GM21717 (cell line): ENCODE results near the gene TMEM60.
A peak's percentile ranks its signal among the peaks of the same experiment; 100 is the strongest.

Experiments used
- ATAC-seq: cut with Tn5 transposase; IDR thresholded peaks from one replicate; pipeline ENCODE4 v1.9.1; 2021; ENCODE audit warnings: mild to moderate bottlenecking, moderate library complexity; ENCODE audit not compliant: unreplicated experiment

The TMEM60 gene

GRCh38 chr7:77782383-77782782, 15.9 kb downstream of the TMEM60 start:
- ATAC-seq: no peak

DNA sequence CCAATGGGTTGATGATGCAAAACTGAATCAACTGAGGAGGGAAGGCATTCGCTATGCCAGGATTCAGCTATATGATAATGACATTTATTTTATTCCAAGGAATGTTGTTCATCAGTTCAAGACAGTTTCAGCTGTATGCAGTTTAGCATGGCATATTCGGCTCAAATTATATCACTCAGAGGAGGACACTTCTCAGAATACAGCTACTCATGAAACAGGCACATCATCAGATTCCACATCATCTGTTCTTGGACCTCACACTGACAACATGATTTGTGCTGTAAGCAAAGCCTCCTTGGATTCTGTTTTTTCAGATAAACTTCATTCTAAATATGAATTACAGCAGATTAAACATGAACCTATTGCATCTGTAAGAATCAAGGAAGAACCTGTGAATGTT, 19.7 kb downstream of the TMEM60 start:
- no peak for ATAC-seq

DNA sequence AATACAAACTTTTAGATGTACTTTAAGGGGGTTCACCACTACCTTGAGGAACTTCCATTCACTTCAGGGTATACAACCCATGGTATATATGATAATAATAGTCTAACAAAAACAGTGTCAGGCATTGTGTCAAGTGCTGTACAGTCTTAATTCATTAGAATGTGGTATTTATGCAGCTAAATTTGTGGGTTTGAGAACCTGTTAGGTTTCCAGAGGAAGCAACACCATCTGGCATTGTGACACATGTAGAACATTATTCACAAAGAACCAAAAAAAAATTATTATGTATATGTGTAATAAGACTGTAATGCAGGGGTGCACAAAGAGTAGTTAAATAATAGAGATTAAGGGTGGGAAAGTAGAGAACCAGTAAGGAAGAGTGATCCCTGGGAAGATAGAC, 26.3 kb downstream of the TMEM60 start:
- no peak for ATAC-seq

DNA sequence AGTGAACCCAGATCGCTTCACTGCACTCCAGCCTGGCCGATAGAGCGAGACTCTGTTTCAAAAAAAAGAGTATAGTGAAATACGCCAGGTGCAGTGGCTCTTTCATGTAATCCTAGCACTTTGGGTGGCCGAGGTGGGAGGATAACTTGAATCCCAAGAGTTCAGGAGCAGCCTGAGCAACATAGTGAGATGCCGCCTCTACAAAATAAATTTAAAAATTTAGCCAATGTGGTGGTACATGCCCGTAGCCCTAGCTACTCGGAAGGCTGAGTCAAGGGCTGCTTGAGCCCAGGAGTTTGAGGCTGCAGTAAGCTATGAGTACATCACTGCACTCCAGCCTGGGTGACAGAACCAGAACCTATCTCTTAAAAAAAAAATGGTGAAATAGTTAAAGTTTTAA, 27.9 kb downstream of the TMEM60 start:
- ATAC-seq: no peak

GRCh38 chr7:77766801-77767605, 31.2 kb downstream of the TMEM60 start:
- ATAC-seq: no peak

GRCh38 chr7:77765906-77766800, 32.1 kb downstream of the TMEM60 start:
- no peak for ATAC-seq

DNA sequence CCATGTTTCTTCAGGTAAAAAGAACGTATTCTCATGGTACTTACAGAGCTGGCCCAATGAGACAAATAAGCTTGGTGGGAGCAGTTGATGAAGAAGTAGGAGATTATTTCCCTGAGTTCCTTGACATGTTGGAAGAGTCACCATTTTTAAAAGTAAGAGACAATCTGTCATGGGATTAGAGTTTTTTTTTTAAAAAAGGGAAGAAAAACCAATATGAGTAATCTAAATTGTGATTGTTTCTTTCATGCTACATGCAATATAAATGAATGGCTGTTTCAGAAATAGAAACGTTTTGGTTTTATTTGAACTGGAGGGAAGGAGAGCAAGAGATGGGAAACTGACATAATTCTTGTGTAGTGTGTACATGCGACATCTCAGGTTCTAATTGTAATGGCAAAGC, 32.8 kb downstream of the TMEM60 start:
- ATAC-seq: no peak

- no peak for ATAC-seq
These were observed 37.3 kb downstream of the TMEM60 start for GRCh38 chr7:77760809-77761453.

GRCh38 chr7:77759294-77759889, 38.8 kb downstream of the TMEM60 start:
- ATAC-seq: no peak

- ATAC-seq: peak; percentile 80
These were observed 40.6 kb downstream of the TMEM60 start for GRCh38 chr7:77757589-77757988.

GRCh38 chr7:77753173-77753572, 45.1 kb downstream of the TMEM60 start:
- no peak for ATAC-seq

GRCh38 chr7:77752016-77752415, 46.2 kb downstream of the TMEM60 start:
- ATAC-seq: no peak

DNA sequence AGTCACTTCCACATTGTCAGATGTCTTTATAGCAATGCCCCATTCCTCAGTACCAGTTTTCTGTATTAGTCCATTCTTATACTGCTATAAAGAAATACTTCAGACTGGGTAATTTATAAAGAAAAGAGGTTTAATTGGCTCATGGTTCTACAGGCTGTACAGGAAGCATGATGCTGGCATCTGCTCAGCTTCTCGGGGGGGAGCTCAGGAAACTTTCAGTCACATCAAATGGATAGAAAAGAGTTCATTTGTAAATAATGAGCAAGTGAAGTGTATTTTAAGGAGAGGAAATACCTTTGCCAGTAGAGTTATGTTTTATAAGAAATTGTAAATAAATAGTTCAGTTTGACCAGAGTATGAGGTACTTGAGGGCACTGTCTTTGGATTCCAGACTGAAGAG, 50.5 kb downstream of the TMEM60 start:
- ATAC-seq: no peak

DNA sequence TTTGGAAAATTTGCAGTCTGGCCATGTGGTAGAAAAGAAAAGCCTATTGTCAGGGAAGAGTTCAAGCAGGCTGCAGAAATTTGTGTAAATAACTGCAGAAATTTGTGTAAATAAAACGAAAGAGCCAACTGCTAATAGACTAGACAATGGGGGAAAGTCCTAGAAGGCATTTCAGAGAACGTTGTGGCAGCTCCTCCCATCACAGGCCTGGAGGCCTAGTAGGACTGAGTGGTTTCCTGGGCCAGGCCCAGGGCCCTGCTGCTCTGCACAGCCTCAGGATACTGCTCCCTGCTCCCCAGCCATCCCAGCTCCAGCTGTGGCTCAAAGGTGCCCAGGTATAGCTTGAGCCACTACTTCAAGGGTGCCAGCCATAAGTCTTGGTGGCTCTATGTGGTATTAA, 51.1 kb downstream of the TMEM60 start:
- no peak for ATAC-seq

GRCh38 chr7:77746824-77747165, 51.4 kb downstream of the TMEM60 start:
- ATAC-seq: no peak

DNA sequence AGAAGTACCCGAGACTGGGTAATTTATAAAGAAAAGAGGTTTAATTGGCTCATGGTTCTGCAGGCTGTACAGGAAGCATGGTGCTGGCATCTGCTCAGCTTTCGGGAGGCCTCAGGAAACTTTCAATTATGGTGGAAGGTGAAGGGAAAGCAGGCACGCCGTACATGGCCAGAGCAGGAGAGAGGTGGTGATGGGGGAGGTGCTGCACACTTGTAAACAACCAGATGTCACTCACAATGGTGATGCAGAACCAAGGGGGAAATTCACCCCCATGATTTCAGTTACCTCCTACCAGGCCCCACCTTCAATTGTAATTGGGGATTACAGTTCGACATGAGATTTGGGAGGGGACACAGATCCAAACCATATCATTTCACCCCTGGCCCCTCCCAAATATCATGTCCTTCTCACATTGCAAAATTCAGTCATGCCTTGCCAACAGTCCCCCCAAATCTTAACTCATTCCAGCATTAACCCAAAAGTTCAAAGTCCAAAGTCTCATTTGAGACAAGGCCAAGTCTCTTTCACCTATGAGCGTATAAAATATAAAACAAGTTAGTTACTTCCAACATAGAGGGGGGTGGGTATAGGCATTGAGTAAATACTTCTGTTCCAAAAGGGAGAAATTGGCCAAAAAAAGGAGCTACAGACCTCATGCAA, 51.9 kb downstream of the TMEM60 start:
- no peak for ATAC-seq

- ATAC-seq: no peak
These were observed 52.5 kb downstream of the TMEM60 start for GRCh38 chr7:77745746-77746145.
